Measurements from ENCODE around the gene TRAF3. TPM values are rescaled to one million over a fixed set of nuclear protein-coding genes. Genes with fewer than 3 reads are reported as not detected.
"Not testable (repeated sequence)": the region's sequence is repeated elsewhere in the genome, so short reads cannot be mapped to it uniquely, and the experiment has no call there.

TRAF3 gene
- total RNA-seq, 1 donor from 2014 or later, result 25.9 TPM

GRCh38 chr14:102925646-102926045 is 148.4 kb downstream of the TRAF3 start:
- H3K27ac Mint-ChIP-seq (ENCODE audit: unreplicated experiment), result no peak overlapping the region
- peaks cover 60% of the 10 kb centered on the region for H3K27me3 ChIP-seq (ENCODE audit: insufficient read depth, low read length)

DNA sequence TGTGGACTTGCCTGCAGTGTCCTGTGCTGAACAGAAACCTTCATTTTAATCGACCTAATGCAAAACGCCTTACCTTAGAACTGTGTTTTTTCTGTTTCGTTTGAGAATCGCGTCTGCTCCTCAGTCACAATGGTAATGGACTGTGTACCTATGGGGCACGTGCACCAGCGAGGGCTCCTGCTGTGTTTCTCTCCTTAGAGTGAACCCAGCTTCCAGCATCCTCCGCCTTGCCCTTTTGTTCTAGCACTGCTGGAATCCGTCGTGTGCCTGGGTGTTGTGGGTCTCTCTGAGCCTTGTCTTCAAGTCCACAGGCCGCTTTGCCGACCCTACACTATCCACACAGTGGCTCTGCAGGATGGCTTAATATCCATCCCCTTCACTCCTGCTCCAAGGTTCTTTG is 148.9 kb downstream of the TRAF3 start:
- no peaks in the 10 kb centered on the region for H3K4me1 Mint-ChIP-seq (ENCODE audit: low read depth, unreplicated experiment)
- no peaks in the 10 kb centered on the region for H3K9me3 Mint-ChIP-seq (ENCODE audit: unreplicated experiment)
- Histone ChIP-seq H3K9ac (ENCODE audit: low read length) (no peak overlapping the region), H3K27ac (ENCODE audit: low read depth, low read length) (no peak overlapping the region), H3K4me1 (ENCODE audit: insufficient read depth, low read length) (peaks cover 21% of the 10 kb centered on the region), H3K4me2 (ENCODE audit: low read length) (no peak overlapping the region), H4K20me1 (ENCODE audit: insufficient read depth, low read length) (peaks cover 15% of the 10 kb centered on the region), H3K36me3 (ENCODE audit: insufficient read depth, low read length) (no peaks in the 10 kb centered on the region), H2AFZ (ENCODE audit: low read depth, low read length) (no peak overlapping the region), H3K9me3 (ENCODE audit: insufficient read depth, low read depth, low read length) (no peaks in the 10 kb centered on the region), H3K27me3 (ENCODE audit: insufficient read depth, low read length) (peaks cover 62% of the 10 kb centered on the region), H3K4me3 (ENCODE audit: insufficient read depth, low read depth, low read length) (no peak overlapping the region), H3K79me2 (ENCODE audit: insufficient read depth, low read length) (no peaks in the 10 kb centered on the region)
- no peaks in the 10 kb centered on the region for H3K36me3 Mint-ChIP-seq (ENCODE audit: low read depth, unreplicated experiment)
- no peak overlapping the region for H3K4me3 Mint-ChIP-seq (ENCODE audit: unreplicated experiment)
- no peak overlapping the region for H3K27ac Mint-ChIP-seq (ENCODE audit: unreplicated experiment)
- H3K27me3 Mint-ChIP-seq (ENCODE audit: low read depth, unreplicated experiment), result peaks cover 22% of the 10 kb centered on the region
- FAIRE-seq (no peak), DNase-seq (ENCODE audit: low read depth) (no peak)
- TF ChIP-seq EZH2 (IDR thresholded peaks at IDR 0.05; ENCODE audit: insufficient read depth, low read length), result no peak
- no peak for TF ChIP-seq CTCF (IDR thresholded peaks at IDR 0.05; ENCODE audit: insufficient read depth, low read depth, low read length)

More at GRCh38 chr14:102925646-102926045, 148.4 kb downstream of the TRAF3 start:
- no peak overlapping the region for H3K4me3 Mint-ChIP-seq (ENCODE audit: unreplicated experiment)
- Histone ChIP-seq H3K9me3 (ENCODE audit: insufficient read depth, low read depth, low read length) (no peaks in the 10 kb centered on the region), H3K4me2 (ENCODE audit: low read length) (no peak overlapping the region), H3K27ac (ENCODE audit: low read depth, low read length) (no peak overlapping the region), H3K9ac (ENCODE audit: low read length) (no peak overlapping the region), H2AFZ (ENCODE audit: low read depth, low read length) (no peak overlapping the region), H4K20me1 (ENCODE audit: insufficient read depth, low read length) (peaks cover 10% of the 10 kb centered on the region), H3K4me1 (ENCODE audit: insufficient read depth, low read length) (peaks cover 20% of the 10 kb centered on the region), H3K4me3 (ENCODE audit: insufficient read depth, low read depth, low read length) (no peak overlapping the region), H3K79me2 (ENCODE audit: insufficient read depth, low read length) (no peaks in the 10 kb centered on the region), H3K36me3 (ENCODE audit: insufficient read depth, low read length) (no peaks in the 10 kb centered on the region)
- H3K27me3 Mint-ChIP-seq (ENCODE audit: low read depth, unreplicated experiment), result peaks cover 22% of the 10 kb centered on the region
- DNase-seq (ENCODE audit: low read depth), result no peak
- H3K9me3 Mint-ChIP-seq (ENCODE audit: unreplicated experiment), result no peaks in the 10 kb centered on the region
- TF ChIP-seq CTCF (IDR thresholded peaks at IDR 0.05; ENCODE audit: insufficient read depth, low read depth, low read length) (no peak), EZH2 (IDR thresholded peaks at IDR 0.05; ENCODE audit: insufficient read depth, low read length) (no peak)
- FAIRE-seq, result no peak
- no peaks in the 10 kb centered on the region for H3K36me3 Mint-ChIP-seq (ENCODE audit: low read depth, unreplicated experiment)
- no peaks in the 10 kb centered on the region for H3K4me1 Mint-ChIP-seq (ENCODE audit: low read depth, unreplicated experiment)

DNA sequence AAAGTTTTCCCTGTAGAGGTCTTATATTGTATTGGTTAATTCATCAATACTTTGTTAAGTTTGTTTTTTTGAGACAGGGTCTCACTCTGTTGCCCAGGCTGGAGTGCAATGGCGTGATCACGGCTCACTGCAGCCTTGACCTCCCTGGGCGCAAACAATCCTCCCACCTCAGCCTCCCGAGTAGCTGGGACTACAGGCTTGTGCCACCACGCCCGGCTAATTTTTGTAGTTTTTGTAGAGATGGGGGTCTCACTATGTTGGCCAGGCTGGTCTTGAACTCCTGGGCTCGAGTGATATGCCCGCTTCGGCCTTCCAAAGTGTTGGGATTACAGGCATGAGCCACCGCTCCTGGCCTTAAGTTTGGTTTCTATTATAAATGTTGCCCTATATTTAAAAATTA is 149.6 kb downstream of the TRAF3 start:
- H3K9me3 Mint-ChIP-seq (ENCODE audit: unreplicated experiment); H3K4me2 ChIP-seq (ENCODE audit: low read length); H3K4me3 ChIP-seq (ENCODE audit: insufficient read depth, low read depth, low read length); FAIRE-seq; H2AFZ ChIP-seq (ENCODE audit: low read depth, low read length); H3K36me3 Mint-ChIP-seq (ENCODE audit: low read depth, unreplicated experiment); H3K4me1 Mint-ChIP-seq (ENCODE audit: low read depth, unreplicated experiment); H3K36me3 ChIP-seq (ENCODE audit: insufficient read depth, low read length); H3K27ac ChIP-seq (ENCODE audit: low read depth, low read length); H3K9me3 ChIP-seq (ENCODE audit: insufficient read depth, low read depth, low read length); DNase-seq (ENCODE audit: low read depth); H3K9ac ChIP-seq (ENCODE audit: low read length); H3K79me2 ChIP-seq (ENCODE audit: insufficient read depth, low read length); H3K27ac Mint-ChIP-seq (ENCODE audit: unreplicated experiment); H3K4me3 Mint-ChIP-seq (ENCODE audit: unreplicated experiment): not testable (repeated sequence)
- Histone ChIP-seq H3K27me3 (ENCODE audit: insufficient read depth, low read length) (peaks cover 62% of the 10 kb centered on the region), H3K4me1 (ENCODE audit: insufficient read depth, low read length) (peaks cover 27% of the 10 kb centered on the region), H4K20me1 (ENCODE audit: insufficient read depth, low read length) (peaks cover 22% of the 10 kb centered on the region)
- peaks cover 22% of the 10 kb centered on the region for H3K27me3 Mint-ChIP-seq (ENCODE audit: low read depth, unreplicated experiment)

All from astrocyte (in vitro differentiated cells and primary cell).